ENCODE measurements around the gene SYTL1. TPM values are rescaled to one million over a fixed set of nuclear protein-coding genes. Genes with fewer than 3 reads are reported as not detected.

SYTL1 gene
- polyA plus RNA-seq, 1 of the 3 experiments (the other 2 are of a cell fraction): 3.0 TPM

DNA sequence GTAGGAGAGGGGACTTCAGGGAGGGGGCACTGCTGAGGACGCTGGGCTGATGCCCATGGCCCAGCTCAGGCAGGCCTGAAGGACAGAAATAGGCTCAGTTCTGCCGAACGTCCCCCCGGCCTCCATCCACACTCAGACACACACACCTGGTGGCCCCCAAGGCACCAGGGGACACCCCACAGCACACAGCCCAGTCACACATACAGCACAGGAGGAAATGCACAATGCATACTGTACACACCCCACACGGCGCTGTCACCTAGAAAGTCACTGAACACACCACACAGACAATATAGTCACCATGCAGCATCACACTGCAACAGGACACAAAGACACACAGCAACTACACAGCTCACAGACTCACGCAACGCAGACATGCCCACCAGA, 562 bp downstream of the SYTL1 start:
- CTCF ChIA-PET: interaction anchor here (0.7 to 2.7 kb wide), 6 partner anchors 9 to 49 kb away, joined by 3 to 14 read pairs (median 6); no protein-coding TSS in a partner anchor
- H3K36me3 ChIP-seq (replicated peaks in 1 of 2; ENCODE audit: control insufficient read depth in 1 of 2, insufficient read depth in 2 of 2, low read length in 1 of 2): no peaks in the 10 kb centered on the region
- H3K4me2 ChIP-seq: peak overlapping the region; percentile 65
- no peaks in the 10 kb centered on the region for H3K9me2 ChIP-seq
- no peak overlapping the region for H3K9ac ChIP-seq
- 100% methylated on average over 2 of the region's 8 CpGs for WGBS (ENCODE audit: low lambda C conversion rate)
- peaks cover 0 to 8% of the 10 kb centered on the region in 2 experiments; a peak in 2 of 4 replicates for H3K4me1 ChIP-seq (ENCODE audit: control insufficient read depth in 1 of 2, insufficient read depth in 2 of 2, low read depth in 1 of 2, low read length in 1 of 2)
- H4K20me1 ChIP-seq (ENCODE audit: insufficient read depth): no peaks in the 10 kb centered on the region
- no peaks in the 10 kb centered on the region for H3F3A ChIP-seq (replicated peaks; ENCODE audit: insufficient read depth)
- no peaks in the 10 kb centered on the region for H3K27me3 ChIP-seq (ENCODE audit: insufficient read depth)
- no peak overlapping the region for H3K27ac ChIP-seq (ENCODE audit: low read depth in 2 of 2, low read length in 1 of 2)
- H3K9me3 ChIP-seq: no peaks in the 10 kb centered on the region
- H3K4me3 ChIP-seq (ENCODE audit: low read depth in 2 of 2, low read length in 1 of 2): no peak overlapping the region
- no peak for DNase-seq
- no peak for TF ChIP-seq FOXJ3 (CRISPR knock-in tag; IDR thresholded peaks at IDR 0.05)
- TF ChIP-seq FOSL2 (IDR thresholded peaks at IDR 0.05; ENCODE audit: borderline replicate concordance, low read depth): no peak
- no peak for TF ChIP-seq FOXM1 (IDR thresholded peaks at IDR 0.05; ENCODE audit: low read depth)
- no peak for TF ChIP-seq GATA2 (CRISPR knock-in tag; IDR thresholded peaks at IDR 0.05)
- TF ChIP-seq MEF2A (IDR thresholded peaks at IDR 0.05; ENCODE audit: borderline replicate concordance, low read depth): no peak
- no peak for TF ChIP-seq CHD2 (IDR thresholded peaks at IDR 0.05; ENCODE audit: low read length, partially characterized antibody)
- TF ChIP-seq EP300 (IDR thresholded peaks at IDR 0.05; ENCODE audit: borderline replicate concordance in 1 of 2, low read depth in 1 of 2, low read length in 1 of 2): no peak
- no peak for TF ChIP-seq JUND (IDR thresholded peaks at IDR 0.05)
- TF ChIP-seq, protein P1, sequence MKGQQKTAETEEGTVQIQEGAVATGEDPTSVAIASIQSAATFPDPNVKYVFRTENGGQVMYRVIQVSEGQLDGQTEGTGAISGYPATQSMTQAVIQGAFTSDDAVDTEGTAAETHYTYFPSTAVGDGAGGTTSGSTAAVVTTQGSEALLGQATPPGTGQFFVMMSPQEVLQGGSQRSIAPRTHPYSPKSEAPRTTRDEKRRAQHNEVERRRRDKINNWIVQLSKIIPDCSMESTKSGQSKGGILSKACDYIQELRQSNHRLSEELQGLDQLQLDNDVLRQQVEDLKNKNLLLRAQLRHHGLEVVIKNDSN (IDR thresholded peaks at IDR 0.05; ENCODE audit: borderline replicate concordance, low read depth): no peak
- no peak for TF ChIP-seq MXI1 (IDR thresholded peaks at IDR 0.05; ENCODE audit: low read depth, low read length)
- no peak for TF ChIP-seq RCOR1 (IDR thresholded peaks at IDR 0.05; ENCODE audit: low read length)
- TF ChIP-seq, protein P2, sequence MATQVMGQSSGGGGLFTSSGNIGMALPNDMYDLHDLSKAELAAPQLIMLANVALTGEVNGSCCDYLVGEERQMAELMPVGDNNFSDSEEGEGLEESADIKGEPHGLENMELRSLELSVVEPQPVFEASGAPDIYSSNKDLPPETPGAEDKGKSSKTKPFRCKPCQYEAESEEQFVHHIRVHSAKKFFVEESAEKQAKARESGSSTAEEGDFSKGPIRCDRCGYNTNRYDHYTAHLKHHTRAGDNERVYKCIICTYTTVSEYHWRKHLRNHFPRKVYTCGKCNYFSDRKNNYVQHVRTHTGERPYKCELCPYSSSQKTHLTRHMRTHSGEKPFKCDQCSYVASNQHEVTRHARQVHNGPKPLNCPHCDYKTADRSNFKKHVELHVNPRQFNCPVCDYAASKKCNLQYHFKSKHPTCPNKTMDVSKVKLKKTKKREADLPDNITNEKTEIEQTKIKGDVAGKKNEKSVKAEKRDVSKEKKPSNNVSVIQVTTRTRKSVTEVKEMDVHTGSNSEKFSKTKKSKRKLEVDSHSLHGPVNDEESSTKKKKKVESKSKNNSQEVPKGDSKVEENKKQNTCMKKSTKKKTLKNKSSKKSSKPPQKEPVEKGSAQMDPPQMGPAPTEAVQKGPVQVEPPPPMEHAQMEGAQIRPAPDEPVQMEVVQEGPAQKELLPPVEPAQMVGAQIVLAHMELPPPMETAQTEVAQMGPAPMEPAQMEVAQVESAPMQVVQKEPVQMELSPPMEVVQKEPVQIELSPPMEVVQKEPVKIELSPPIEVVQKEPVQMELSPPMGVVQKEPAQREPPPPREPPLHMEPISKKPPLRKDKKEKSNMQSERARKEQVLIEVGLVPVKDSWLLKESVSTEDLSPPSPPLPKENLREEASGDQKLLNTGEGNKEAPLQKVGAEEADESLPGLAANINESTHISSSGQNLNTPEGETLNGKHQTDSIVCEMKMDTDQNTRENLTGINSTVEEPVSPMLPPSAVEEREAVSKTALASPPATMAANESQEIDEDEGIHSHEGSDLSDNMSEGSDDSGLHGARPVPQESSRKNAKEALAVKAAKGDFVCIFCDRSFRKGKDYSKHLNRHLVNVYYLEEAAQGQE (IDR thresholded peaks at IDR 0.05; ENCODE audit: low read depth, low read length): no peak
- TF ChIP-seq, protein P3, sequence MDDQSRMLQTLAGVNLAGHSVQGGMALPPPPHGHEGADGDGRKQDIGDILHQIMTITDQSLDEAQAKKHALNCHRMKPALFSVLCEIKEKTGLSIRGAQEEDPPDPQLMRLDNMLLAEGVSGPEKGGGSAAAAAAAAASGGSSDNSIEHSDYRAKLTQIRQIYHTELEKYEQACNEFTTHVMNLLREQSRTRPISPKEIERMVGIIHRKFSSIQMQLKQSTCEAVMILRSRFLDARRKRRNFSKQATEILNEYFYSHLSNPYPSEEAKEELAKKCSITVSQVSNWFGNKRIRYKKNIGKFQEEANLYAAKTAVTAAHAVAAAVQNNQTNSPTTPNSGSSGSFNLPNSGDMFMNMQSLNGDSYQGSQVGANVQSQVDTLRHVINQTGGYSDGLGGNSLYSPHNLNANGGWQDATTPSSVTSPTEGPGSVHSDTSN (IDR thresholded peaks at IDR 0.05): no peak
- TF ChIP-seq RAD21 (IDR thresholded peaks at IDR 0.05; ENCODE audit: low read length): no peak
- TF ChIP-seq, protein P4, sequence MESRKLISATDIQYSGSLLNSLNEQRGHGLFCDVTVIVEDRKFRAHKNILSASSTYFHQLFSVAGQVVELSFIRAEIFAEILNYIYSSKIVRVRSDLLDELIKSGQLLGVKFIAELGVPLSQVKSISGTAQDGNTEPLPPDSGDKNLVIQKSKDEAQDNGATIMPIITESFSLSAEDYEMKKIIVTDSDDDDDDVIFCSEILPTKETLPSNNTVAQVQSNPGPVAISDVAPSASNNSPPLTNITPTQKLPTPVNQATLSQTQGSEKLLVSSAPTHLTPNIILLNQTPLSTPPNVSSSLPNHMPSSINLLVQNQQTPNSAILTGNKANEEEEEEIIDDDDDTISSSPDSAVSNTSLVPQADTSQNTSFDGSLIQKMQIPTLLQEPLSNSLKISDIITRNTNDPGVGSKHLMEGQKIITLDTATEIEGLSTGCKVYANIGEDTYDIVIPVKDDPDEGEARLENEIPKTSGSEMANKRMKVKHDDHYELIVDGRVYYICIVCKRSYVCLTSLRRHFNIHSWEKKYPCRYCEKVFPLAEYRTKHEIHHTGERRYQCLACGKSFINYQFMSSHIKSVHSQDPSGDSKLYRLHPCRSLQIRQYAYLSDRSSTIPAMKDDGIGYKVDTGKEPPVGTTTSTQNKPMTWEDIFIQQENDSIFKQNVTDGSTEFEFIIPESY (IDR thresholded peaks at IDR 0.05; ENCODE audit: borderline replicate concordance, low read depth): no peak
- TF ChIP-seq, protein P5, sequence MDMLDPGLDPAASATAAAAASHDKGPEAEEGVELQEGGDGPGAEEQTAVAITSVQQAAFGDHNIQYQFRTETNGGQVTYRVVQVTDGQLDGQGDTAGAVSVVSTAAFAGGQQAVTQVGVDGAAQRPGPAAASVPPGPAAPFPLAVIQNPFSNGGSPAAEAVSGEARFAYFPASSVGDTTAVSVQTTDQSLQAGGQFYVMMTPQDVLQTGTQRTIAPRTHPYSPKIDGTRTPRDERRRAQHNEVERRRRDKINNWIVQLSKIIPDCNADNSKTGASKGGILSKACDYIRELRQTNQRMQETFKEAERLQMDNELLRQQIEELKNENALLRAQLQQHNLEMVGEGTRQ (IDR thresholded peaks at IDR 0.05; ENCODE audit: borderline replicate concordance, low read depth, low read length): no peak
- no peak for TF ChIP-seq YY1 (IDR thresholded peaks at IDR 0.05; ENCODE audit: low read depth)
- TF ChIP-seq, protein P6, sequence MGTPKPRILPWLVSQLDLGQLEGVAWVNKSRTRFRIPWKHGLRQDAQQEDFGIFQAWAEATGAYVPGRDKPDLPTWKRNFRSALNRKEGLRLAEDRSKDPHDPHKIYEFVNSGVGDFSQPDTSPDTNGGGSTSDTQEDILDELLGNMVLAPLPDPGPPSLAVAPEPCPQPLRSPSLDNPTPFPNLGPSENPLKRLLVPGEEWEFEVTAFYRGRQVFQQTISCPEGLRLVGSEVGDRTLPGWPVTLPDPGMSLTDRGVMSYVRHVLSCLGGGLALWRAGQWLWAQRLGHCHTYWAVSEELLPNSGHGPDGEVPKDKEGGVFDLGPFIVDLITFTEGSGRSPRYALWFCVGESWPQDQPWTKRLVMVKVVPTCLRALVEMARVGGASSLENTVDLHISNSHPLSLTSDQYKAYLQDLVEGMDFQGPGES (IDR thresholded peaks at IDR 0.05; ENCODE audit: low read depth, low read length): no peak
- no peak for TF ChIP-seq NFIC (IDR thresholded peaks at IDR 0.05; ENCODE audit: borderline replicate concordance)
- H3K79me2 ChIP-seq (ENCODE audit: insufficient read depth): no peaks in the 10 kb centered on the region
- H2AFZ ChIP-seq (ENCODE audit: low read depth): no peak overlapping the region
- POLR2A ChIA-PET: no interaction called here
